ENCODE results near the gene RNASET2.

GRCh38 chr6:166996406-166996805 lies 40.1 kb upstream of the RNASET2 start:
- TF ChIP-seq REST (IDR thresholded peaks at IDR 0.05; ENCODE audit: insufficient read depth in 1 of 2, low read depth in 2 of 2, low read length in 2 of 2) (no peak), POLR2AphosphoS5 (IDR thresholded peaks at IDR 0.05; ENCODE audit: low read depth, low read length) (no peak), SIN3A (IDR thresholded peaks at IDR 0.05; ENCODE audit: borderline replicate concordance, insufficient read depth, low read length) (no peak)
